ENCODE measurements around the gene MSRB1. TPM values are rescaled to one million over a fixed set of nuclear protein-coding genes. Genes with fewer than 3 reads are reported as not detected.

Gene MSRB1
- total and polyA plus RNA-seq, 2 of the 13 experiments (the other 11 are each of a cell fraction or from before 2014, with no cell fraction given): 32.1 to 75.4 TPM

- TF ChIP-seq CBFB (CRISPR knock-in tag; IDR thresholded peaks at IDR 0.05): peak; percentile 81; the same call in 1 of the 2 replicates
- TF ChIP-seq ZHX1 (CRISPR knock-in tag; IDR thresholded peaks at IDR 0.05; ENCODE audit: low read depth): 0 out of 2 replicates have a peak, but pooled peaks have one; percentile 29
- no peak for TF ChIP-seq ATF7 (IDR thresholded peaks at IDR 0.05)
- TF ChIP-seq ATF7 (CRISPR knock-in tag; IDR thresholded peaks at IDR 0.05): 0 out of 2 replicates have a peak, but pooled peaks have one; percentile 43
- TF ChIP-seq SALL2 (CRISPR knock-in tag; IDR thresholded peaks at IDR 0.05): peak; percentile 89
- peak; percentile 89; the same call in 1 of the 2 replicates for TF ChIP-seq KAT7 (CRISPR knock-in tag; IDR thresholded peaks at IDR 0.05; ENCODE audit: borderline replicate concordance)
- TF ChIP-seq ETV6 (CRISPR knock-in tag; conservative IDR thresholded peaks at IDR 0.05): peak; percentile 42; the same call in 1 of the 2 replicates
- no peak for TF ChIP-seq PAWR (CRISPR knock-in tag; IDR thresholded peaks at IDR 0.05; ENCODE audit: borderline replicate concordance)
- 0 out of 2 replicates have a peak, but pooled peaks have one; percentile 24 for TF ChIP-seq ZNF124 (CRISPR knock-in tag; IDR thresholded peaks at IDR 0.05)
- TF ChIP-seq ZNF777 (CRISPR knock-in tag; IDR thresholded peaks at IDR 0.05): peak; percentile 61; the same call in 1 of the 2 replicates
- TF ChIP-seq POLR2G (IDR thresholded peaks at IDR 0.05; ENCODE audit: low read depth, low read length): peak; percentile 98
- peak; percentile 97 for TF ChIP-seq ZNF143 (CRISPR knock-in tag; IDR thresholded peaks at IDR 0.05)
- no peak for TF ChIP-seq ZNF10 (CRISPR knock-in tag; IDR thresholded peaks at IDR 0.05; ENCODE audit: borderline replicate concordance, low read depth)
- TF ChIP-seq ZNF770 (CRISPR knock-in tag; IDR thresholded peaks at IDR 0.05): peak; percentile 99
- peak; percentile 25 for TF ChIP-seq CBX1 (IDR thresholded peaks at IDR 0.05; ENCODE audit: low read depth)
- peak; percentile 39; the same call in 1 of the 2 replicates for TF ChIP-seq NFAT5 (CRISPR knock-in tag; IDR thresholded peaks at IDR 0.05)
- TF ChIP-seq ZNF75D (CRISPR knock-in tag; IDR thresholded peaks at IDR 0.05; ENCODE audit: borderline replicate concordance): no peak
- no peak for TF ChIP-seq EP300 (IDR thresholded peaks at IDR 0.05; ENCODE audit: low read depth in 2 of 2, low read length in 2 of 2)
- TF ChIP-seq EP300 (CRISPR knock-in tag; IDR thresholded peaks at IDR 0.05; ENCODE audit: borderline replicate concordance): 0 out of 2 replicates have a peak, but pooled peaks have one; percentile 22
- TF ChIP-seq HNRNPLL (IDR thresholded peaks at IDR 0.05; ENCODE audit: low read depth, low read length, poor library complexity, severe bottlenecking): peak; percentile 66
Measured at GRCh38 chr16:1959269-1960039, 16.5 kb upstream of the MSRB1 start, which contains the start of gene NDUFB10 (continued).

Data from HepG2 (cell line).